ENCODE data around the gene SOX6. TPM values are rescaled to one million over a fixed set of nuclear protein-coding genes. Genes with fewer than 3 reads are reported as not detected.

SOX6 gene
- total and polyA plus RNA-seq, 2 of the 13 experiments (the other 11 are each of a cell fraction or from before 2014, with no cell fraction given): 2.6 to 11.2 TPM

DNA sequence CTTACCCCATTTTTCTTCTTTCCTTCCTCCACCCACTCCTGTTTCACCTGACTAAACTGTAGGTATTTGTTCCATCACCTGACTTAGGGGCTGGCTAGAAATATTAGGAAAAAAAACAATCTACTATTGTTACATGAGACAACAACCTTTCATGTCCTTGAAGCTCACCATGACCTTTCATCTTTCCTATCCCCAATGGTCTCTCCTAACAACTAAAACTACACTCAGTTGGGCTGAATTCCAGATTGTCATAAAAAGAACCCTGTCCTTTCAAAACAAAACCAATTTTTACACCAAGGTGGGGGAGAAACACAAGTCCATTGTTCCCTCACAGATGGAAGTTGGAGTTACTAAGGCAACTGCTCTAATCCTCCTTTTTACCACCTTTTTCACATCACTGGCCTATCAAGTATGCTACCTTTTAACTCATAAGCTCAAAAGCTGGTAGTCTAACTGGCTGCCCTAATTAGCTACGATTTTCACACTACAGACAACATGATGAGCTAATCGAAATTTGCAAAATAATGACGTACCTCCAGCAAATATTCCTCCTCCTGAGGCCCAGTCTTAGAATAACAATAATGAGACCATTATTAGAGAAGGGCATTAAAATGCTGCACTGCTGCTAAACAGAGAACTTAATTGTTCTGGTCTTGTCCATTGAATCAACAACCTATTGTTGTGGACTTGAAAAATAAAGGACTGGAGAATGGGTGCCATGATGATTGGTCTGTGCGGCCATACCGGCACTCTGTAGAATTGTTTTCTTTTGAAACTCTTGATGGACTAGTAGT is 46.5 kb upstream of the SOX6 start (continued):
- TF ChIP-seq ZNF629 (CRISPR knock-in tag; conservative IDR thresholded peaks at IDR 0.05) (no peak), ZBTB26 (CRISPR knock-in tag; IDR thresholded peaks at IDR 0.05; ENCODE audit: borderline replicate concordance) (no peak), FOSL1 (CRISPR knock-in tag; IDR thresholded peaks at IDR 0.05; ENCODE audit: borderline replicate concordance) (no peak), ZNF451 (CRISPR knock-in tag; IDR thresholded peaks at IDR 0.05) (no peak), KDM5B (CRISPR knock-in tag; IDR thresholded peaks at IDR 0.05; ENCODE audit: borderline replicate concordance) (no peak), ESRRA (CRISPR knock-in tag; IDR thresholded peaks at IDR 0.05; ENCODE audit: low read depth) (peak; percentile 87), EEA1 (CRISPR knock-in tag; IDR thresholded peaks at IDR 0.05; ENCODE audit: borderline replicate concordance) (no peak), SP140L (CRISPR knock-in tag; IDR thresholded peaks at IDR 0.05; ENCODE audit: borderline replicate concordance) (no peak), ZNF121 (CRISPR knock-in tag; IDR thresholded peaks at IDR 0.05) (no peak), ZC3H13 (CRISPR knock-in tag; IDR thresholded peaks at IDR 0.05) (no peak), ZEB1 (IDR thresholded peaks at IDR 0.05; ENCODE audit: insufficient replicate concordance, low read depth) (peak; percentile 51), ZNF205 (CRISPR knock-in tag; IDR thresholded peaks at IDR 0.05) (no peak), NR1H2 (CRISPR knock-in tag; IDR thresholded peaks at IDR 0.05; ENCODE audit: borderline replicate concordance, low read depth) (no peak), ZNF318 (CRISPR knock-in tag; IDR thresholded peaks at IDR 0.05) (no peak), TMF1 (CRISPR knock-in tag; IDR thresholded peaks at IDR 0.05; ENCODE audit: low read depth) (no peak), AFF4 (CRISPR knock-in tag; IDR thresholded peaks at IDR 0.05) (no peak)
